HFF-Myc (cell line): ENCODE measurements around the gene AURKB.
"Not testable (repeated sequence)": the region's sequence is repeated elsewhere in the genome, so short reads cannot be mapped to it uniquely, and the experiment has no call there.

Experiments
- DNase-seq: peaks from one replicate; pipeline ENCODE4 v3.0.0-alpha.2; 2011; ENCODE audit warnings: low read depth; ENCODE audit errors: extremely low read depth
- H3K4me3 ChIP-seq: replicated peaks from 2 replicates; pipeline ENCODE4 v1.5.1; 2011; ENCODE audit warnings: low read depth, mild to moderate bottlenecking, control low read depth, low read length
- TF ChIP-seq, protein P1 (sequence below): IDR thresholded peaks from 2 replicates; pipeline ENCODE4 v1.5.1; 2012; ENCODE audit warnings: mild to moderate bottlenecking, low read depth, low read length, control low read depth; ENCODE audit errors: missing control alignments

The AURKB gene

DNA sequence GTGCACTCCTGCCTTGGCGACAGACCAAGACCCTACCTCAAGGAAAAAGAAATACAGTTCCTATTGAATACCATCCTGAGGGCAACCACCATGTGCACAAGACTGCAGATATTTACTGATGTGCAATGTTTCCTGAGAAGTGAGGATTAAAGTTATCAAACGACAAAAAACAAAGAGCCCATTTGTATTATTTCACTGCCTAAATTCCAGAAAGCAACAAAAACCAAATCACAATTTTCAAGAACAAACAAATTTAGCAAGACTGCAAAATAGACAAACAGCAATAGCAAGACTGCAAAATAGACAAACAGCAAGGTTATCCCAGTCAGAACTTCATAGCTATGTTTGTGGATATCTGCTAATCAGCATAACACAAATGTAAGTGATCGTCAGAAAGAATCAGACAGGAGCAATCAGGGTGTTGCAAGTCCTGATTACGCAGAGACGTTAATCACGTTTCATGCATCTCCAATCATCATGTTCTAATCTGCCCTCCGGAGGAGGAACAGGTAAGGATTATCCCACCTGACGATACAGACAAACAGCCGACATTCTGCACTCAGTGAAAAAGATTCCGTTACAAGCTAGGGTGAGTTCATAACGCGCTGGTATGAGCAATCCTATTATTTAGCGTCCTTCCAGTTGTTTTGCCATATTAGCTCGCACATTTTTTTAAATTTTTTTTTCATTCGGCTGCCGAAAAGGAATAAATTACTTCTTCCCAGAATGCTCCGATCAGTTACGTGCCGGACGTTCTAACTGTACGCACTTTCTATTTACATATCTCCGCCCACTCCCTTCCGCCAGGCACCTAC lies 37.1 kb downstream of the AURKB start:
- TF ChIP-seq, protein P1, sequence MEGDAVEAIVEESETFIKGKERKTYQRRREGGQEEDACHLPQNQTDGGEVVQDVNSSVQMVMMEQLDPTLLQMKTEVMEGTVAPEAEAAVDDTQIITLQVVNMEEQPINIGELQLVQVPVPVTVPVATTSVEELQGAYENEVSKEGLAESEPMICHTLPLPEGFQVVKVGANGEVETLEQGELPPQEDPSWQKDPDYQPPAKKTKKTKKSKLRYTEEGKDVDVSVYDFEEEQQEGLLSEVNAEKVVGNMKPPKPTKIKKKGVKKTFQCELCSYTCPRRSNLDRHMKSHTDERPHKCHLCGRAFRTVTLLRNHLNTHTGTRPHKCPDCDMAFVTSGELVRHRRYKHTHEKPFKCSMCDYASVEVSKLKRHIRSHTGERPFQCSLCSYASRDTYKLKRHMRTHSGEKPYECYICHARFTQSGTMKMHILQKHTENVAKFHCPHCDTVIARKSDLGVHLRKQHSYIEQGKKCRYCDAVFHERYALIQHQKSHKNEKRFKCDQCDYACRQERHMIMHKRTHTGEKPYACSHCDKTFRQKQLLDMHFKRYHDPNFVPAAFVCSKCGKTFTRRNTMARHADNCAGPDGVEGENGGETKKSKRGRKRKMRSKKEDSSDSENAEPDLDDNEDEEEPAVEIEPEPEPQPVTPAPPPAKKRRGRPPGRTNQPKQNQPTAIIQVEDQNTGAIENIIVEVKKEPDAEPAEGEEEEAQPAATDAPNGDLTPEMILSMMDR = no peak

DNA sequence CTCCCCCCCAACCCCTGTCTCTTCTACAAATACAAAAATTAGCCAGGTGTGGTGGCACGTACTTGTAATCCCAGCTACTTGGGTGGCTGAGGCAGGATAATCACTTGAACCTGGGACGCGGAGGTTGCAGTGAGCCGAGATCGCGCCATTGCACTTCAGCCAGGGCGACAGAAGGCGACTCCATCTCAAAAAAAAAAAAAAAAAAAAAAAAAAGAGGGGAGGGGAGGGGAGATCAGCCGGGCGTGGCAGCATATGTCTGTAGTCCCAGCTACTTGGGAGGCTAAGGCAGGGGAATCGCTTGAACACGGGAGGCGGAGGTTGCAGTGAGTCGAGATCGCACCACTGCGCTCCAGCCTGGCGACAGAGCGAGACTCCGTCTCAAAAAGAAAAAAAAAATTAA lies 40.2 kb downstream of the AURKB start:
- H3K4me3 ChIP-seq, DNase-seq: not testable (repeated sequence)

More for the DNA sequence above, 37.1 kb downstream of the AURKB start:
- H3K4me3 ChIP-seq = peak overlapping the region; percentile 27
- DNase-seq = peak; percentile 99

DNA sequence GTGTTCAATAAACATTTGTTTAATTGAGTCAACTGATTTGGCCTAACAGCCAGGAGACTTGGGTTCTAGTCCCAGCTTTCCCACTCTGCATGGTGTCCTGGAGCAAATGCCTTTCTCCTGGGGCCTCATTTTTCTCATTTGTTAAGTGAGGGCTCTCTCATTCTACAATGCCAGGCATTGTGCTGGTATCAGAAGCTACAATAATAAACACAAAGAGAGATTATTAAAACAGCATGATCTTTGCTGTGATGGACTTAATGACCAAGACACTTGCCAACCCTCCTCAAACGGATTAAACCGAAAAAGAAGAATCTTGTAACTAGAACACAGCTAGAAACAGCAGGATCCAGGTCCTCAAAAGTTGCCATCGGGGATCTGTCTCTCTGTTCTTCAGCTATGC lies 42.8 kb downstream of the AURKB start:
- H3K4me3 ChIP-seq = no peak overlapping the region
- TF ChIP-seq, protein P1 = no peak
- DNase-seq = no peak

DNA sequence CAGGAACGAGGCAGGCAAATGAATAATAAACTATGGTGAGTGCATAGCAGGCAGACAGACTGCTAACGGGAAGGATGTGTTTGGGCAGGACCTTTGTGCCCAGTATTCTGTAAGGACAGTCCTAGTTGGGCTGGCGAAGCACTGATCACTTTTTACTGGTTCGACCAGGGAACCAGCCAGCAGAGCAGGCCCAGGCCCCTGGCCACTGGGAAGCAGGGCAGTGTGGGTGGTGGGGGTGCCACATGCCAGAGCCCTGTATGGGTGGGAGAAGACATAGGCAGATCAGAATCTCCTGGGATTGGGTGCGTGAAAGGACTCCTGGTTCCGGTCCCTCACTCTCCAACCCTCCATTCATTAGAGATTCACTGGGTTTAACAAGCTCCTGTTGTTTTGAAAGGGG lies 43.6 kb downstream of the AURKB start:
- TF ChIP-seq, protein P1 = no peak
- DNase-seq = no peak

DNA sequence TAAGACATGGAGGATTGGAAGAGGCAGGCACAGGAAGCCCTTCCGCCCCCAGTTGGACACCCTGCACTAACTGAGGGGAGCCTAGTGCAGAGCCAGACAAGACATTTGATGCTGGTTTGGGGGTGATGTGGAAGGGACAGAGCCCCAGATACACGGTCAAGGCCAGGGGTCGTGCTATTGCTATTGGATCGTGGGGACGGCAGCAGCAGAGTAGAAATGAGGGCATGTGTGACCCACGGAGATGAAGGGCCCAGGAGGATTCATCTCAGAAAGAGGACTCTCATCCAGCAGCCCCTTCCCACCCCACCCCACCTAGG lies 45.6 kb downstream of the AURKB start:
- no peak overlapping the region for H3K4me3 ChIP-seq
- DNase-seq = no peak
- TF ChIP-seq, protein P1 = no peak

More for the DNA sequence above, 43.6 kb downstream of the AURKB start:
- no peak overlapping the region for H3K4me3 ChIP-seq

DNA sequence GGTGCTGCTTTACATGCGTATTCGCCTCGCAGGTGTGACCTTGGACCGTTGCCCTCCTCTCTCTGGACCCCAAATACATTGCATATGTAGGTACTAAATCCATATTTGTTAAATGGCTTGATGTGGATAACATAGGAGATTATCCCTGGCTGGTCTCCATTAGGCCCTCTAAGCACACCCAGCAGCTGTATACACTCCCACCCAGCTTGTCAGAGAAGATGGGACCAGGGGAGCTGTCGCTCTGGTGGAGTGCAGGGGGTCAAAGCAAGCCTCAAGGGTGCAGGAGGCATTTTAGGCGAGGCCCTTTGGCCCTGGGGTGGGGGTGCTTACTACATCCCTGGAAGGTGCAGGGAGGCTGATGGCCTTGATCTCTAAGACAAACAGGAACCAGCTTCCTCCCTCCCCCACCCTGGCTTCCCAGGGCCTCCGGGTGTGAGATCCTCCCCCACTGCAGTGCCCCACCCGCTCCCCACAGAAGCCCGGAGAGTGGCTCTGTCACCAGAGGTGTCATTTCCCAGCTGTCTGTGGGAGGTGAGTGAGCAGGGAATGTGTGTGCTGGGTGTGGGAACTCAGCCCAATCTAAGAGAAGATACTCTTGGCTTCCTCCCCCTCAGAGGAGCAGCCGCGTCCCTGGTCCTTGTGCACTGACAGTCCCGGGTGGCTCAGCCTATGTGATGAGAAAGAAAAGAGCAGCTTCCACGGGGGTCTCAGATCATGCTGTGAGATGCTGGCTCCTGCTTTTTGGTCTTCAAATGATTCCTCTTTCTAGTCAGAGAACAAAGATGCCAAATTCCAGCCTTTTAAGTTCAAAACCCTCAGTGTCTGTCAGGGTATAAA lies 46.2 kb downstream of the AURKB start:
- no peak overlapping the region for H3K4me3 ChIP-seq
- DNase-seq = no peak
- TF ChIP-seq, protein P1 = no peak
